ENCODE data around the gene TERT. TPM values are rescaled to one million over a fixed set of nuclear protein-coding genes. Genes with fewer than 3 reads are reported as not detected.
"Not testable (repeated sequence)": the region's sequence is repeated elsewhere in the genome, so short reads cannot be mapped to it uniquely, and the experiment has no call there.

Gene TERT
- total and polyA plus RNA-seq, 4 donors: 0.06 to 0.50 (median 0.10) TPM; not detected in 1

- DNase-seq (ENCODE audit: low read depth in 4 of 6, low spot score in 6 of 6): no peak
- H3K4me1 ChIP-seq (ENCODE audit: control insufficient read depth, insufficient read depth, low read length): no peaks in the 10 kb centered on the region
- WGBS (ENCODE audit: insufficient coverage): 91% methylated on average over 32 of the region's 32 CpGs
- H3K27me3 ChIP-seq (ENCODE audit: control insufficient read depth, insufficient read depth, low read length): no peaks in the 10 kb centered on the region
- no peak overlapping the region for H3K4me3 ChIP-seq (ENCODE audit: low read depth, low read length)
- H3K36me3 ChIP-seq (ENCODE audit: control insufficient read depth, insufficient read depth, low read length): no peaks in the 10 kb centered on the region
- no peaks in the 10 kb centered on the region for H3K9me3 ChIP-seq (ENCODE audit: control insufficient read depth, insufficient read depth, low read length)
- H3K27ac ChIP-seq (ENCODE audit: low read depth, low read length): no peak overlapping the region
Observed at GRCh38 chr5:1280177-1281037, 14.5 kb downstream of the TERT start.

- Histone ChIP-seq H3K36me3 (ENCODE audit: control insufficient read depth, insufficient read depth, low read length) (no peaks in the 10 kb centered on the region), H3K9me3 (ENCODE audit: control insufficient read depth, insufficient read depth, low read length) (no peaks in the 10 kb centered on the region)
- 91% methylated on average over 34 of the region's 34 CpGs for WGBS (ENCODE audit: insufficient coverage)
Observed at GRCh38 chr5:1279443-1280151, 15.3 kb downstream of the TERT start.

GRCh38 chr5:1278656-1279442 lies 16.0 kb downstream of the TERT start:
- WGBS (ENCODE audit: insufficient coverage): 94% methylated on average over 41 of the region's 42 CpGs
- H3K4me1 ChIP-seq (ENCODE audit: control insufficient read depth, insufficient read depth, low read length): no peaks in the 10 kb centered on the region
- no peak overlapping the region for H3K4me3 ChIP-seq (ENCODE audit: low read depth, low read length)
- no peaks in the 10 kb centered on the region for H3K9me3 ChIP-seq (ENCODE audit: control insufficient read depth, insufficient read depth, low read length)
- no peaks in the 10 kb centered on the region for H3K36me3 ChIP-seq (ENCODE audit: control insufficient read depth, insufficient read depth, low read length)
- DNase-seq (ENCODE audit: low read depth in 4 of 6, low spot score in 6 of 6): no peak
- no peak overlapping the region for H3K27ac ChIP-seq (ENCODE audit: low read depth, low read length)
- H3K27me3 ChIP-seq (ENCODE audit: control insufficient read depth, insufficient read depth, low read length): no peaks in the 10 kb centered on the region

More at GRCh38 chr5:1279443-1280151, 15.3 kb downstream of the TERT start:
- H3K27ac ChIP-seq (ENCODE audit: low read depth, low read length): no peak overlapping the region
- DNase-seq (ENCODE audit: low read depth in 4 of 6, low spot score in 6 of 6): no peak
- no peaks in the 10 kb centered on the region for H3K4me1 ChIP-seq (ENCODE audit: control insufficient read depth, insufficient read depth, low read length)
- no peaks in the 10 kb centered on the region for H3K27me3 ChIP-seq (ENCODE audit: control insufficient read depth, insufficient read depth, low read length)
- H3K4me3 ChIP-seq (ENCODE audit: low read depth, low read length): no peak overlapping the region

GRCh38 chr5:1278216-1278615 lies 16.7 kb downstream of the TERT start:
- WGBS (ENCODE audit: insufficient coverage): 93% methylated on average over 10 of the region's 13 CpGs
- H3K9me3 ChIP-seq (ENCODE audit: control insufficient read depth, insufficient read depth, low read length): no peaks in the 10 kb centered on the region
- no peak for DNase-seq (ENCODE audit: low read depth in 4 of 6, low spot score in 6 of 6)
- no peaks in the 10 kb centered on the region for H3K36me3 ChIP-seq (ENCODE audit: control insufficient read depth, insufficient read depth, low read length)
- H3K27ac ChIP-seq (ENCODE audit: low read depth, low read length): no peak overlapping the region
- no peak overlapping the region for H3K4me3 ChIP-seq (ENCODE audit: low read depth, low read length)
- no peaks in the 10 kb centered on the region for H3K27me3 ChIP-seq (ENCODE audit: control insufficient read depth, insufficient read depth, low read length)
- H3K4me1 ChIP-seq (ENCODE audit: control insufficient read depth, insufficient read depth, low read length): no peaks in the 10 kb centered on the region

- Histone ChIP-seq H3K9me3 (ENCODE audit: control insufficient read depth, insufficient read depth, low read length) (no peaks in the 10 kb centered on the region), H3K4me3 (ENCODE audit: low read depth, low read length) (no peak overlapping the region), H3K36me3 (ENCODE audit: control insufficient read depth, insufficient read depth, low read length) (no peaks in the 10 kb centered on the region), H3K27ac (ENCODE audit: low read depth, low read length) (no peak overlapping the region), H3K27me3 (ENCODE audit: control insufficient read depth, insufficient read depth, low read length) (no peaks in the 10 kb centered on the region), H3K4me1 (ENCODE audit: control insufficient read depth, insufficient read depth, low read length) (no peaks in the 10 kb centered on the region)
- no peak for DNase-seq (ENCODE audit: low read depth in 4 of 6, low spot score in 6 of 6)
- whole genome bisulfite sequencing (ENCODE audit: insufficient coverage): 93% methylated on average over 7 of the region's 10 CpGs
Observed at GRCh38 chr5:1277781-1278180, 17.1 kb downstream of the TERT start.

- no peaks in the 10 kb centered on the region for H3K36me3 ChIP-seq (ENCODE audit: control insufficient read depth, insufficient read depth, low read length)
- no peaks in the 10 kb centered on the region for H3K4me1 ChIP-seq (ENCODE audit: control insufficient read depth, insufficient read depth, low read length)
- no peak for DNase-seq (ENCODE audit: low read depth in 4 of 6, low spot score in 6 of 6)
- no peak overlapping the region for H3K4me3 ChIP-seq (ENCODE audit: low read depth, low read length)
- H3K27me3 ChIP-seq (ENCODE audit: control insufficient read depth, insufficient read depth, low read length): no peaks in the 10 kb centered on the region
- no peak overlapping the region for H3K27ac ChIP-seq (ENCODE audit: low read depth, low read length)
- no peaks in the 10 kb centered on the region for H3K9me3 ChIP-seq (ENCODE audit: control insufficient read depth, insufficient read depth, low read length)
- 89% methylated on average over 20 of the region's 21 CpGs for WGBS (ENCODE audit: insufficient coverage)
Observed at GRCh38 chr5:1277331-1277730, 17.5 kb downstream of the TERT start.

GRCh38 chr5:1276930-1277329 lies 17.9 kb downstream of the TERT start:
- H3K27ac ChIP-seq (ENCODE audit: low read depth, low read length): no peak overlapping the region
- no peak for DNase-seq (ENCODE audit: low read depth in 4 of 6, low spot score in 6 of 6)
- H3K36me3 ChIP-seq (ENCODE audit: control insufficient read depth, insufficient read depth, low read length): no peaks in the 10 kb centered on the region
- 89% methylated on average over 20 of the region's 20 CpGs for WGBS (ENCODE audit: insufficient coverage)
- no peaks in the 10 kb centered on the region for H3K9me3 ChIP-seq (ENCODE audit: control insufficient read depth, insufficient read depth, low read length)
- no peaks in the 10 kb centered on the region for H3K4me1 ChIP-seq (ENCODE audit: control insufficient read depth, insufficient read depth, low read length)
- H3K4me3 ChIP-seq (ENCODE audit: low read depth, low read length): no peak overlapping the region
- no peaks in the 10 kb centered on the region for H3K27me3 ChIP-seq (ENCODE audit: control insufficient read depth, insufficient read depth, low read length)

- 81% methylated on average over 10 of the region's 10 CpGs for WGBS (ENCODE audit: insufficient coverage)
- H3K27me3 ChIP-seq (ENCODE audit: control insufficient read depth, insufficient read depth, low read length); H3K4me3 ChIP-seq (ENCODE audit: low read depth, low read length); H3K27ac ChIP-seq (ENCODE audit: low read depth, low read length); H3K4me1 ChIP-seq (ENCODE audit: control insufficient read depth, insufficient read depth, low read length); H3K9me3 ChIP-seq (ENCODE audit: control insufficient read depth, insufficient read depth, low read length); H3K36me3 ChIP-seq (ENCODE audit: control insufficient read depth, insufficient read depth, low read length); DNase-seq (ENCODE audit: low read depth in 4 of 6, low spot score in 6 of 6): not testable (repeated sequence)
Observed at GRCh38 chr5:1275397-1276391, 19.2 kb downstream of the TERT start.

GRCh38 chr5:1274471-1274870 lies 20.4 kb downstream of the TERT start:
- H3K9me3 ChIP-seq (ENCODE audit: control insufficient read depth, insufficient read depth, low read length): no peaks in the 10 kb centered on the region
- no peaks in the 10 kb centered on the region for H3K27me3 ChIP-seq (ENCODE audit: control insufficient read depth, insufficient read depth, low read length)
- H3K36me3 ChIP-seq (ENCODE audit: control insufficient read depth, insufficient read depth, low read length): no peaks in the 10 kb centered on the region
- 94% methylated on average over 9 of the region's 16 CpGs for WGBS (ENCODE audit: insufficient coverage)
- no peak overlapping the region for H3K4me3 ChIP-seq (ENCODE audit: low read depth, low read length)
- no peak overlapping the region for H3K27ac ChIP-seq (ENCODE audit: low read depth, low read length)
- no peak for DNase-seq (ENCODE audit: low read depth in 4 of 6, low spot score in 6 of 6)
- H3K4me1 ChIP-seq (ENCODE audit: control insufficient read depth, insufficient read depth, low read length): no peaks in the 10 kb centered on the region
